GM19035 (cell line): ENCODE results near the gene NRG2.

Experiments used
- ATAC-seq: cut with Tn5 transposase; IDR thresholded peaks from one replicate; pipeline ENCODE4 v1.9.1; 2021; ENCODE audit not compliant: unreplicated experiment

The NRG2 gene

GRCh38 chr5:139804800-139805397 lies 238.2 kb downstream of the NRG2 start:
- ATAC-seq, result no peak

GRCh38 chr5:139803978-139804377 lies 239.1 kb downstream of the NRG2 start:
- ATAC-seq, result no peak

- ATAC-seq, result no peak
These were observed 243.7 kb downstream of the NRG2 start for GRCh38 chr5:139799359-139799758.

GRCh38 chr5:139798883-139799282 lies 244.2 kb downstream of the NRG2 start:
- ATAC-seq, result no peak

- no peak for ATAC-seq
These were observed 245.1 kb downstream of the NRG2 start for GRCh38 chr5:139797856-139798510.

GRCh38 chr5:139797335-139797734 lies 245.8 kb downstream of the NRG2 start:
- ATAC-seq, result no peak
